Body of pancreas (tissue), 4 donors: ENCODE measurements around the gene FAM200C.

ENCODE experiments used
- CTCF ChIP-seq, 7 experiments: fragments of 450-650 bp in 4 of 7; fragments of 200-600 bp in 3 of 7; sonication (generic) in 3 of 7; IDR thresholded peaks; one replicate each; pipeline ENCODE4 v1.5.1; 2016 to 2019; ENCODE audit warnings: antibody characterized with exemption in 7 of 7
- POLR2A ChIP-seq, 3 donors: fragments of 450-650 bp; IDR thresholded peaks; one replicate each; pipeline ENCODE4 v1.6.1; 2016; ENCODE audit warnings: antibody characterized with exemption in 3 of 3, mild to moderate bottlenecking in 2 of 3

GRCh38 chr5:160444407-160444806 is 44.6 kb upstream of the FAM200C start:
- TF ChIP-seq POLR2A (IDR thresholded peaks at IDR 0.05), result no peak
- no peak for TF ChIP-seq CTCF (IDR thresholded peaks at IDR 0.05)
